ENCODE results near the gene ZNRF3.

The ZNRF3 gene

DNA sequence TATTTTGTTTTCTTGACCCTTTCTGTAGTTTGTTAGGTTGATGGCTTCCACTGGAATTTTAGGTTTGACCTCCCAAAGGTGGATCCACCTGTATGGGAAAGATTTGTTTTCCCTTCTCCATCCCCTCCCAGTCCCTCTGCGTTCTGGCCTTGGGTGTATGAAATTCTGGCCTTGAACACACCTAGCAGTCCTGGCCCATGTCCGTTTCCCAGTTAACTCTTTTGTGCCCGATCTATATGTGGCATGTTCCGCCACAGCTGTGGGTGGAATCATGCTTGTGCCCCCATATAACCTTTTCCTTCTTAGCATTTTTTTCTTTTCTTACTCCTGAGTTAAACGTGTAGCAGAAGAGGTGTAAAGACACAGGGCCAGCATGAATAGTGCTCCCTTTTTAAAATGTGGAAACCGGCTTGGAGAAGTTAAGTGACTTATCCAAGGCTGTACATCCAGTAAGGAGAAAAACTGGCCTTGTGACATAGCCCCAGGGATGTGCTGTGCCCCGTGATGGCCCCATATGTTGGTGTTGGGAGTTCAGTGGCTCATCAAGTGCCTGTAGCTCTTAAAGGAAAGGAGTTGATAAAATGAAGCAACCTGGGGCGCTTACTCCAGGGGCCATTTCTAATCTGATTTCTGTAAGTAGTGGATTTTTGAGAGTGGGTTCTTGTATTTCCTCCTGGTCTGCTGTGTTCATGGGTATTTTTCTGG lies 39.3 kb downstream of the ZNRF3 start:
- in situ Hi-C loops (cut with HindIII; ENCODE audit: low pct_ligation_motif_present, low pct_unique_long_range_greater_than_20kb, low sequenced_read_pairs): no loop called here

DNA sequence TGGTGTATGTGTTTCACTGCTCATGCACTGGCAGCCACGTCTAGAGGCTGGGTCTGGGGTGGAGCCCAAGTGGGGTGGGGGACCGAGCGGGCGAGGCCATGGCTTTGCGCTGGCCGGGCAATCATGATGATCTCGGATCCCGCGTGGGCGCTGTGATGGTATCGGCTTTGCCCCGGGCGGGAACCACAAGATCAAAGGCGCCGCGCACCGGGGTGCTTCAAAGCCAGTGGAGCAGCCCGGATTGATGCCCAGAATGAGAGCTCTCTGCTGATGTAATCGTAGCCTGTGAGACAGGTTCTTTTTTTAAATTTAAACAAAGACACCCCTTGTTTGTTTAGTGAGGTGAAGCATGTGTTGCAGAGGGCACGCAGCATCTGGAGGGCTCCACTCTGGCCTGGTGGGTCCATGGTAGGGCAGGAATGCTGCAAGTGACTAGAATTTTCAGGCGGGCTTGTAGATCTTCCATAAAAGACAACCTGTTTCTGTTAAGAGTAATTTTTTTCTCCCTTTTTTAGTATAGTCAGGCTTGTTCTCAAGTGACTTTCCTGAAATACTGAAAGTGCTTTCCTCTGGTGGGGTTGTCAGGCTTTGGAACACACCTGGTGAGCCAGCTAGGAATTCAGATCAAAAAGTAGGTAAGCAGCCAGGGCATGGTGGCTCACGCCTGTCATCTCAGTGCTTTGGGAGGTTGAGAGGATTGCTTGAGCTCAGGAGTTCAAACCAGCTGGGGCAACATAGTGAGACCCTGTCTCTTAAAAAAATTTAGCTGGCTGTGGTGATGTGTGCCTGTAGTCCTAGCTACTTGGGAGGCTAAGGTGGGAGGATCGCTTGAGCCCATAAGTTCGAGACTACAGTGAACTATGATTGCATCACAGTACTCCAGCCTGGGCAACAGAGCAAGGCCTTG lies 40.7 kb downstream of the ZNRF3 start:
- in situ Hi-C loops (cut with HindIII; ENCODE audit: low pct_ligation_motif_present, low pct_unique_long_range_greater_than_20kb, low sequenced_read_pairs): no loop called here
- no peak for DNase-seq

More for the DNA sequence above, 39.3 kb downstream of the ZNRF3 start:
- no peak for DNase-seq

DNA sequence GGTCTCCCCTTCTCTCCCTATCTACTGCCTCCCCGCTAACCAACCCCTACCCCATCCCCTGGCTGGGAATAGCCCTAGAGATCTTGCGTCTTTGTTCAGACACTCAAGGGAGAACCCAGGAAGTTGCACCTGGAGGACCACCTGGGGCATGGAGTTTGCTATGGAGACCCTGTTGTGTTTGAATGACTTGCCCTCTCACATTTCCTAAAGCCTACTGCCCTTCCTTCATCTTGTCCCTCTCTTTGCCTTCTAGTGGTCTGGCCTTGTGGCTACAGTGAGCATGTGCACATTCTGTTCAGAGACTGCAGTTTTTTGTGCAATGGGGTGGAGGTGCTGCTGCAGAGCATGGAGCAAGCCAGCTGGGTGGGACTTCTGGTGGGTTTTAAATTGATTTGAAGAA lies 42.5 kb downstream of the ZNRF3 start:
- in situ Hi-C loops (cut with HindIII; ENCODE audit: low pct_ligation_motif_present, low pct_unique_long_range_greater_than_20kb, low sequenced_read_pairs): no loop called here

DNA sequence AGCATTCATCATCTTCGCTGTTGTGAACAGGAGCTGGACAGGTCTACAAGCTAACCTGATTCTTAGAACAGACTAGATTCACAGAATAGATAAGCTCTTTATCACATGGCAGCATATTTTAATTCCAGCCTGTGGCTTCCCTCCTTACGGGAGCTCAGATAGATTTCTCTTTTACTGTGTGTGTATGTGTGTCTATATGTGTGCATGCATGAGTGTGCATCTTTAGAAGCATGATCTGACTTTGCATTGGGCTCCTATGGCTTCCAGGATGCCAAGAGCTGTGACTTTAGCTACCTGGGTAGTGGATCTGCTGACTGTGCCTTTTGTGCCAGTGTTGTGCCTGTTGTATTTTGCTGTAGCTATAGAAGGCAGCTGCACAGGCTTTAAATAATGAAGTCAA lies 44.3 kb downstream of the ZNRF3 start:
- in situ Hi-C loops (cut with HindIII; ENCODE audit: low pct_ligation_motif_present, low pct_unique_long_range_greater_than_20kb, low sequenced_read_pairs): no loop called here
- DNase-seq: no peak

More for the DNA sequence above, 42.5 kb downstream of the ZNRF3 start:
- DNase-seq: no peak

DNA sequence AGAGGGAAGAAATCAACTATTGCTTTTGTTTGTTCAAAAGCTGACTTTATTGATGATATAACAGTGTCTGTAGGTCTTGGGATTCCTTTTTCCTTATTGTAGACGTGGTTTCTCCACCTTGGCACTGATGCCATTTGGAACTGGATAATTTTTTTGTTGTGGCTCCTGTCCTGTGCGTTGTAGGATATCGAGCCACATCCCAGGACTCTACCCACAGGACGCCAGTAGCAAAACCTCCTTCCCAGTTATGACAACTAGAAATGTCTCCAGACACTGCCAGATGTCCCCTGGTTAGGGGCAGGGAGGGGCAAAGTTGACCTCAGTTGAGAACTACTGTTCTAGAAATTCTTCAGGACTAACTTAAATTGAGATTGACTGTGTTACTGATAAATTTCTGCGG lies 45.8 kb downstream of the ZNRF3 start:
- in situ Hi-C loops (cut with HindIII; ENCODE audit: low pct_ligation_motif_present, low pct_unique_long_range_greater_than_20kb, low sequenced_read_pairs): no loop called here
- no peak for DNase-seq

DNA sequence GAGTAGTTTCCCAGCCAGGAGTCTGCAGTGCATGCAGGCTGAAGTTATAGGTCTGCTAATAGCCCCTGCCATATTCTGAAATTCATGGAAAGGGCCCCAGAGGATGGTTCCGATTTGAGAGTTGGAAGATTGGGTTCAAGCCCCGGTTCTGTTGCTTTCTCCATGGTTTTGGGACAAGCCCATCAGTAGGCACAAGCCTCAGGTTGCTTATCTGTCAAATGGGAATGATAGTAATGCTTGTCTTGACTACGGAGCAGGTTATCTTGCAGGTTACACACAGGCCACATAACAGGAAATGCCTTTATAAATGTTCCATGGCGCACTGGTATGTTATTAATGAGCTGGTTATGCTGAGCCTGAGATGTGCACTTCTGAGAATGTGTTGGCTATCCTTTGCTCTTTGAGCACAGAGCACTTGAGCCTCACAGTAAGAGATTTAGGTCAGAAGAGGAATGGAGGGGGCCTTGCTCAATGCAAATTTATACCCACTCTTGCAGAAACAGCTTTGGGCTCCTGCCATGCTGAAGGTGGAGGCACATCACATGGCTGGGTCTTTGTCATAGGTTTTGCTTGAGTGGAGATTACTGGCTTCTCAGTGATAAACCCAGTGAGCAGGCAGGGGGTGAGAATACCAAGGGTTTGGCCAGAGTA lies 47.1 kb downstream of the ZNRF3 start:
- peak; percentile 92 for DNase-seq
- in situ Hi-C loops (cut with HindIII; ENCODE audit: low pct_ligation_motif_present, low pct_unique_long_range_greater_than_20kb, low sequenced_read_pairs): no loop called here

DNA sequence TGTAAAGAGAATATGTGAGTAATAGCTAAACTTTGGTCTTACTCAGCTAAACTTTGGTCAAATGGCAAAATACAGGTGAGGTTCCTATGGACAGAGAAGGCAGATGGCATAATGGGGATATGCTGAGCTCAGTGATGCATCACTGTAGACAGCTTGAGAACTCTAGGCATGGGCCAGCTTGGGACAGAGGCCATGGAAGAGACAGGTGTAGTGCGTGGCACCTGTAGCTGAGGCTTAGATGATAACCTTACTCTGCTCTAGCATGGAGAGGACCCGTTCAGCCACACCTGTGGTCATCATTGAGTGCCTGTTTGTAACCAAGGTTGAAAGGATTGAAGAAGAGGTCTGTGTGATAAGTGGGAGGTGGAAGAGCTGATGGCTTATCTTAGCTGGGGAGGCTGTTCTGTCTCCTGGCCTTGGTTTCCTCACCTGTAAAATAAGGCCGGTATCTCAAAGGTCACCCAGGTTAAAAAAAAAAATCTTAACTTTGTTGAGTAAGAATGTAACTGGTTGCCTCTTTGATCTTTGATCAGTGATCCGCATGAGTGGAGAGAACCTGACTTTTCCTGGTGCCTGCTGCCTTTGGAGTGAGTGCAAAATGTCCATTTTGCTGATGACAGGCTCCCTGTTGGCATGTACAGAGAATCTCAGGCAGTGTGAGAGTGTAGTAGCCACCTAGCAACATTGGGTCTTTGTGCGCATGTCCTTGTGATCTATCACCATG lies 48.6 kb downstream of the ZNRF3 start:
- no peak for DNase-seq
- in situ Hi-C loops (cut with HindIII; ENCODE audit: low pct_ligation_motif_present, low pct_unique_long_range_greater_than_20kb, low sequenced_read_pairs): no loop called here

DNA sequence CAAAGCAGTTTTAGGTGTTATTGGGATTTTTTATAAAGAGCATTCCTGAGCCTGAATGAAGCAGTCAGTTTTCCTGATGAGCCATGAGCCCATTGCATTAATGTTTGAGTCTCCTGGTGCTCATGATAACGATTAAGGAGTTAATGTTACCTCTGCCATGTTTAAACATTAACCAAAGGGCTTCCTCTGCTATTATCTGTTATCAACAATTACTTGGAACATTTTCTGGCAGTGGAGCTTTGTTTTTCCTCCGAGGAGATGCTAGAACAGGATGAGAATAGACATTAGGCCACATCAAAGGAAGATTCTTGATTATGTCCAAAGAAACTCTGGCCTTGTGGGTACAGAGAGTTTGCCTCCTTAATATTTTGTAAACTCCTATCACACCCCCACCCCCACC lies 49.9 kb downstream of the ZNRF3 start:
- in situ Hi-C loops (cut with HindIII; ENCODE audit: low pct_ligation_motif_present, low pct_unique_long_range_greater_than_20kb, low sequenced_read_pairs): no loop called here
- DNase-seq: no peak

DNA sequence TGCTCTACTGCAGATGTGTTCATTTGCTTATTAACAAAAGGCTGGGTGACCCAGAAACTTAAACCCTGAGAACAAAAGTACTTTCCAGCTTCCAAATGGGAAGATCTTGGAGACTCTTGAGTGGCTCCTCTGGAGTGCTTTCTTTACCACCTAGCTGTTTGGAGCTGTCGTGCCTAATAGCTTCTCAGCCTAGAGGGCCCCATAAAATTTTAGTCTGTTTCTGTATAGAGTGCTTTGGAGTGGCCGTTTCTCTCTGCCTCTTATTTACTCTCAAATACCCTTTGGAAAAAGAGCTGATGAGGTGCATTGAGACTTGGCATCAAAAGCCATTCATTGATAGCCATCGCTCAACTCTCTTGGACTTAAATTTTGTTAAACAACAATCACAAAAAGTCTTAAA lies 50.7 kb downstream of the ZNRF3 start:
- in situ Hi-C loops (cut with HindIII; ENCODE audit: low pct_ligation_motif_present, low pct_unique_long_range_greater_than_20kb, low sequenced_read_pairs): no loop called here
- no peak for DNase-seq

DNA sequence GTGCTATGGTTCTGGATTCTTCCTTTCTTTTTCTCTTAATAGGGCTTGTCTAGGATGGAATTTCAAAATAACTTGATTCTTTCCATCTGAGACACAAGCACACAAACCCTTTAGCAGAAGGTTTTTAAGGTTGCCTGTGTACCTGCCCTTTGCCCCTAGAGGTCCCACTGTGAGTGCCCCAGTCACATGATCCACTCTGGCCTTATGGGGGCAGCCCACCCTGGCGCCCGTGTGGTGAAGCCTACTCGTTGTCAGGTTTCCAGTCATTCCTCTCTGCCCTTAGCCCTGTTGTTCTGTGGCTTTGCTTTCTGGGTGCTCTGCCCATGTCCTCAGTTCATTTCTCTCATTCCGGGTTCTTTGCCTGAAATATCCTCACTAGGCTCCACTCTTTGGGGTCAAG lies 51.8 kb downstream of the ZNRF3 start:
- in situ Hi-C loops (cut with HindIII; ENCODE audit: low pct_ligation_motif_present, low pct_unique_long_range_greater_than_20kb, low sequenced_read_pairs): no loop called here
- DNase-seq: no peak

DNA sequence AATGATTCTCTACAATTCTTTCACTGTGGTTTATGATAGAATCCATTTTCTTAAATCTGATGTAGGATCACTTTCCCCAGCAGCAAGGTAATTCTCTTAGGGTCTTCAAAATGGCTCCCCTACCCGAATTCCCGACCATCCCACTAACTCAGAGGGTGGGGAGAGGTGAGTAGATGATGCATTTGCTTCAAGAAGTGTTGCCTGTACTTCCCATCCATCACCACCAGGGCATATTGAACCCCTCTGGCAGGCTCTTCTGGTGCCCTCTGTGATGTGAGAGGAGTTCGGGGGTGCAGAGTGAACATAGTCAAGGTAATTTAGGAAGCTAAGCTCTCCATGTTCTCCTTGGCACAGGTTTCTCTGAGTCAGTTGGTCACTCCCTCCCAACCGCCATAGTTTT lies 52.3 kb downstream of the ZNRF3 start:
- in situ Hi-C loops (cut with HindIII; ENCODE audit: low pct_ligation_motif_present, low pct_unique_long_range_greater_than_20kb, low sequenced_read_pairs): no loop called here
- peak; percentile 8 for DNase-seq

DNA sequence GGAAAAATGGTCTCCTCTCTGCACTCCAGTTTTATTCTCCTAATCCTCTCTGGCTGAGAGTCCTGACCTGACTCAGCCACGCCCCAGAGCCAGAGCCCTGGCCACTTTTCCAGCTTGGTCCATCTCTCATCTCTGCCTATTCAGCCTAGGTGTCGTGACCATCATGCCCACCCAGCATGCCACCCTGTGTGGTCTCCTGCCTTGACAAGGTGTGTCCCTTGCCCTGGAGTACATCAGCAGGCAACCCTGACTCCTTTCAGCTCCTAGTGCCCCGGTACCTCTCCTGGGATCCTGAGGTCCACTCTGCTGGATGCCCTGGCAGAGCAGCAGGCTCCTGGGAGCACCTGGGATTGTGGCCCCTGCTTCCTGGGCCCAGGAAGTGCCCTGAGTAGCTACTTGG lies 52.8 kb downstream of the ZNRF3 start:
- in situ Hi-C loops (cut with HindIII; ENCODE audit: low pct_ligation_motif_present, low pct_unique_long_range_greater_than_20kb, low sequenced_read_pairs): no loop called here
- DNase-seq: no peak

DNA sequence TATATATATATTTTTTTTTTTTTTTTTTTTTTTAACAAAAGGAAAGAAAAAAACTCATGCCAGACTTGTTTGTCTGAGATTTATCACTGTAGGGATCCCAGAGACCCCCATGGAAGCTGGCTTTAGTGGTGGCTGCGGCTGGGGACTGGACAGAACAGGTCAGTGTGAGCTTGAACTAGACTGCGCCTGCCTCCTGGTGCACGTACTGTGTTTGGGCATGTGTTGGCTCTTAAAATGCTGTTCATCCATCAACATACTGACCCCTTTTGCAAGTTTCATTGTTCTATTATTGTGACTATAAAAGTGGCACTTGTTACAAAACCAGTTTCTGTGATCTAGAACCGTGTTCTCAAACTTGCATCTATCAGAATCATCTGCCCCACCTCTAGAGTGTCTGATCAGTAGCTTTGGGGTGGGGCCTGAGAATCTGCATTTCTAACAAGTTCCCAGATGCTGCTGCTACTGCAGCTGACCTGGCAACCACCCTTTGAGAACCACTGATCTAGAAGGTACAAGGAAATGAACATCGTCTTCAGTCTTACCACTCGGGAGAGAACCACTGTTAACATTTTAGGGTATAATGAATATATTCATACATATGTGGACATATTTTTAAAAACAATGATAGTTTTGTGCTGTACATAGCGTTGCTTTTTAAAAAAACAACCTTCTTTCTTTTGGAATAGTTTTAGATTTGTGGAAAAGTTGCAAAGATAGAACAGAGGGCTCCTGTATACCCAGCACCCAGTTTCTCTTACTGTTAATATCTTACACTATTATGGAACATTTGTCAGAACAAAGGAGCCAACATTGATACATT lies 54.0 kb downstream of the ZNRF3 start:
- in situ Hi-C loops (cut with HindIII; ENCODE audit: low pct_ligation_motif_present, low pct_unique_long_range_greater_than_20kb, low sequenced_read_pairs): no loop called here
- no peak for DNase-seq

DNA sequence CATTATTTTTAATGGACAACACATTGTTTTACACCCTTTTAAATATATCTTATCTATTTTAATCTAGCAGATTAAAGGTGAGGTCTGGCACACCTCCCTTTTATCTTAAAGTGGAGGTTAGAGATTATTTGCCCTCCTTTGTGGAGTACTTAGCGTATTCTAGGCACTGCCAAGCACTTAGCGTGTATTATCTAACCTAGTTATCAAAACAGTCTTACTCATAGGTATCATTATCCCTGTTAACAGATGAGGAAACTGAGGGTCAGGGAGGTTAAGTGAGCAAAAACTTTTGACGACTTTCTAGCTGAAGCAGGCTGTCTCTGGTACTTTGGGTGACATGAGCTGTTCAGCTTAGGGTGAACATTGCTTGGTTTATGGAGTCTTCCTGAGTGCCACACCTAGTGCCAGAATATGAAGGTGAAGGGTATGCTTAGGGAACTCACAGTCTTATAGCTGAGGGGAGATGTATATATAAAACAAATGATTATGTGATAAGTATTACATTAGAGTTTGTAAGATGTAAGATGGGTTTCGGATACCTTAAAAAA lies 55.0 kb downstream of the ZNRF3 start:
- no peak for DNase-seq
- in situ Hi-C loops (cut with HindIII; ENCODE audit: low pct_ligation_motif_present, low pct_unique_long_range_greater_than_20kb, low sequenced_read_pairs): no loop called here

DNA sequence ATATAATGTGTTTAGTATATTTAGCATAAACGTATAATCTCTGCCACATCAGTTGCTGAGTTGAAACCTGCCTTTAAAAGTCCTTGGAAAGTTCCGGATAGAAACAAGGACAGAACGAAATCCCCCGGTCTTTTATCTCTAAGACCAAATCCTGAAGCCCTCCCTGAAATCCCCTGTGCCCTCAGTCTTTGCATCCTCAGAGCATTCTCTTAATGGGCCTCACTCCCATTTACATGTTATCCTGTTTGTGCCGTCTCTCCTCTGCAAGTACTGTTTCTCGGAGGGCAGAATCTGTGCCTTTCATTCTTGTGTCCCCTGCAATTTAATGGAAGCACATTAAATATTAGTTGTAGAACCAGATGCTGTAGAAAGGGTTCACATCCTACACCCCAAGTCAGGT lies 56.0 kb downstream of the ZNRF3 start:
- DNase-seq: no peak
- in situ Hi-C loops (cut with HindIII; ENCODE audit: low pct_ligation_motif_present, low pct_unique_long_range_greater_than_20kb, low sequenced_read_pairs): no loop called here

DNA sequence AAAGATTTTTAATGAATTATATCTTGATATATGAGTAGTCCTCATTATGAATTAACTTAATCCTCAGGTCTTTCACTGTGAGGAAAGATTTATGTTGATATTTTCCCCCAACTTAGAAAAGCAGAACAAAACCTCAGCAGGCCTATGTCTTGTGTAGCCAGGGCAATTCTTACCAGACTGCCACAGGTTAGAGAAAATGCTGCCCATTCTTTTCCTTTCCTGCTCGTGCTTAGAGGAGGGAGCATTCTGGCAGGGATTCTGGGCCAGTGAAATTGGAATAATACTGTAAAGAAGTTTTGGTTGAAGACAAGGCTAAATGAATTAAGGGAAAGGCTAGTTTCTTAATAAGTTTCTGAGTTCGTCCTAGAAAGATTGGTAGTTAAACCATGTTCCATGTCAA lies 56.6 kb downstream of the ZNRF3 start:
- in situ Hi-C loops (cut with HindIII; ENCODE audit: low pct_ligation_motif_present, low pct_unique_long_range_greater_than_20kb, low sequenced_read_pairs): no loop called here
- no peak for DNase-seq

DNA sequence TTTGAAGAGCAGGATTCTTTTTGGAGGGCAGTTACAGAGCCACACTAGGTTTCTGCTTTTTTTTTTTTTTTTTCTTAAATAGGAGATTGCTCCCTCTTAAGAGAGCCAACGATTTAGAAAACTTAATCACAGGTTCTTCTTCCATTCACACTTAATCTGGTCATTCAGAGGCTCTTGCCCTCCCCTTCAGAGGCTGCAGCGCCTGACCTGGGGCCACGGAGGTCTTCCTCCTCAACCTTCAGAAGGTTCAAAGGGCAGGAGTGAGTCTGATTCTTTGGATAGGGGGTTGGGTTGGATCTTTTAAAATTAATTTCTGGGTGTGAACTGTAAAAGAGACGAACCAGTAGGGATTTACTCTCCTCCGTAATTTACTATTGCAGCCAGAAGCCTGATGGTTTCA lies 57.1 kb downstream of the ZNRF3 start:
- in situ Hi-C loops (cut with HindIII; ENCODE audit: low pct_ligation_motif_present, low pct_unique_long_range_greater_than_20kb, low sequenced_read_pairs): no loop called here

DNA sequence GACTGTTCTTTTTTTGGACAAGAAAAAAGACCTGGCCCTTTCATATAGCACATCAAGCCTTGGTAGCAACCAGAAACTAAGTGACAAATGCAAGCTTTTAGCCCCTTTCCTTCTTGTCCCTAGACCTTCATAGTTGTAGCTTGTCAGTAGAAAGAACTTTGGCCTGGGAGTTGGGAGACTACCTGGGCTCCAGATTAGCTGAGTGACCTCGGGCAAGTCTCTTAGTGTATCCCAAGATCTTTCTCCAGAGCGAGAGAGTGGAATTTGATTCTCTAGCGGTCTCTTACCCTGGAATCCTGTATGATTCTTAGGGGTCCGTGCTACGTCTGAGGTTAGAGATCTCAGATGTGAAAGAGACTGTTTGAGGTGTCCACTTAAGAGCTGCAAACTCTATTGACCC lies 59.0 kb downstream of the ZNRF3 start:
- DNase-seq: no peak
- in situ Hi-C loops (cut with HindIII; ENCODE audit: low pct_ligation_motif_present, low pct_unique_long_range_greater_than_20kb, low sequenced_read_pairs): no loop called here

More for the DNA sequence above, 57.1 kb downstream of the ZNRF3 start:
- no peak for DNase-seq
